HEK293 (cell line): ENCODE measurements around the gene CDK5R1.
A peak's percentile ranks its signal among the peaks of the same experiment; 100 is the strongest.

Experiments
- CTCF ChIA-PET: fragments of 350-600 bp; formaldehyde crosslinking; extraction: SDS; loops from one replicate; lab custom pipeline; 2021; ENCODE audit warnings: antibody characterized with exemption; lab: Yijun Ruan, JAX
- POLR2A ChIA-PET: fragments of 300-600 bp; formaldehyde crosslinking; extraction: SDS; loops from one replicate; lab custom pipeline; 2020; ENCODE audit warnings: antibody characterized with exemption, inconsistent platforms; lab: Yijun Ruan, JAX
- H3K27ac ChIP-seq: fragments of 200-500 bp; sonication (Bioruptor generic); 2 replicates; pipeline ENCODE4 v1.5.1; 2014; ENCODE audit warnings: low read depth, low read length, control low read depth, inconsistent platforms; ENCODE audit errors: extremely low read depth
- H3K36me3 ChIP-seq, 2 experiments: fragments of 200-500 bp in 1 of 2; sonication (Bioruptor generic) in 1 of 2; 1 replicate in 1 of 2; 2 replicates in 1 of 2; pipeline ENCODE4 v1.5.1; 2014 to 2017; ENCODE audit warnings: inconsistent platforms in 2 of 2, low read length in 2 of 2; ENCODE audit not compliant: control insufficient read depth in 2 of 2, insufficient read depth in 1 of 2
- H3K4me1 ChIP-seq: fragments of 200-500 bp; sonication (Bioruptor generic); 2 replicates; pipeline ENCODE4 v1.5.1; 2014; ENCODE audit warnings: mild to moderate bottlenecking, low read length, inconsistent platforms; ENCODE audit not compliant: control insufficient read depth, insufficient read depth
- H3K4me3 ChIP-seq: 2 replicates; pipeline ENCODE4 v1.5.1; 2011; ENCODE audit warnings: low read depth, mild to moderate bottlenecking, control low read depth, low read length, moderate library complexity
- H3K9me3 ChIP-seq: fragments of 200-500 bp; sonication (Bioruptor generic); 2 replicates; pipeline ENCODE4 v1.5.1; 2014; ENCODE audit warnings: low read depth, low read length, inconsistent platforms; ENCODE audit not compliant: control insufficient read depth, insufficient read depth
- CTCF ChIP-seq: fragments of 450-650 bp; formaldehyde crosslinking; IDR thresholded peaks from 2 replicates; pipeline ENCODE4 v1.5.1; 2016; ENCODE audit warnings: missing biosample characterization, missing genetic modification characterization
- GLI4 ChIP-seq: fragments of 450-650 bp; formaldehyde crosslinking; IDR thresholded peaks from 2 replicates; pipeline ENCODE4 v1.5.1; 2016; ENCODE audit warnings: missing biosample characterization, missing genetic modification characterization
- KLF17 ChIP-seq: fragments of 450-650 bp; formaldehyde crosslinking; IDR thresholded peaks from 2 replicates; pipeline ENCODE4 v1.5.1; 2016; ENCODE audit warnings: missing biosample characterization, missing genetic modification characterization
- OVOL3 ChIP-seq: fragments of 450-650 bp; formaldehyde crosslinking; IDR thresholded peaks from 2 replicates; pipeline ENCODE4 v1.5.1; 2016; ENCODE audit warnings: missing biosample characterization, missing genetic modification characterization
- TCF7L2 ChIP-seq: IDR thresholded peaks from 2 replicates; pipeline ENCODE4 v1.6.1; 2011; ENCODE audit warnings: low read depth, mild to moderate bottlenecking, inconsistent platforms, low read length, moderate library complexity, borderline replicate concordance
- ZBTB11 ChIP-seq: fragments of 450-650 bp; formaldehyde crosslinking; conservative IDR thresholded peaks from 2 replicates; pipeline ENCODE4 v1.5.1; 2016; ENCODE audit warnings: low read depth, missing biosample characterization, missing genetic modification characterization
- ZBTB49 ChIP-seq: fragments of 450-650 bp; formaldehyde crosslinking; IDR thresholded peaks from 2 replicates; pipeline ENCODE4 v1.5.1; 2016; ENCODE audit warnings: missing biosample characterization, missing genetic modification characterization, low read depth
- ZNF112 ChIP-seq: fragments of 450-650 bp; formaldehyde crosslinking; IDR thresholded peaks from 2 replicates; pipeline ENCODE4 v1.5.0; 2017; ENCODE audit warnings: missing biosample characterization, missing genetic modification characterization
- ZNF202 ChIP-seq: fragments of 450-650 bp; formaldehyde crosslinking; IDR thresholded peaks from 2 replicates; pipeline ENCODE4 v1.5.1; 2016; ENCODE audit warnings: missing biosample characterization, missing genetic modification characterization, borderline replicate concordance
- ZNF266 ChIP-seq: fragments of 450-650 bp; formaldehyde crosslinking; IDR thresholded peaks from 2 replicates; pipeline ENCODE4 v1.5.1; 2016; ENCODE audit warnings: missing biosample characterization, missing genetic modification characterization, low read depth
- ZNF292 ChIP-seq: fragments of 450-650 bp; formaldehyde crosslinking; IDR thresholded peaks from 2 replicates; pipeline ENCODE4 v1.5.1; 2016; ENCODE audit warnings: low read depth, missing biosample characterization, missing genetic modification characterization, borderline replicate concordance
- ZNF324 ChIP-seq: fragments of 450-650 bp; formaldehyde crosslinking; IDR thresholded peaks from 2 replicates; pipeline ENCODE4 v1.5.1; 2016; ENCODE audit warnings: missing biosample characterization, missing genetic modification characterization
- ZNF404 ChIP-seq: fragments of 450-650 bp; formaldehyde crosslinking; IDR thresholded peaks from 2 replicates; pipeline ENCODE4 v1.5.1; 2017; ENCODE audit warnings: missing biosample characterization, missing genetic modification characterization
- ZNF639 ChIP-seq: fragments of 450-650 bp; formaldehyde crosslinking; IDR thresholded peaks from 2 replicates; pipeline ENCODE4 v1.5.1; 2016; ENCODE audit warnings: missing biosample characterization, missing genetic modification characterization
- ZNF660 ChIP-seq: fragments of 450-650 bp; IDR thresholded peaks from 2 replicates; pipeline ENCODE4 v1.5.1; 2018; ENCODE audit warnings: missing biosample characterization, mild to moderate bottlenecking, missing genetic modification characterization
- ZNF677 ChIP-seq: fragments of 450-650 bp; IDR thresholded peaks from 2 replicates; pipeline ENCODE4 v1.5.0; 2018; ENCODE audit warnings: missing biosample characterization, mild to moderate bottlenecking, missing genetic modification characterization, moderate library complexity
- ZSCAN30 ChIP-seq: fragments of 450-650 bp; IDR thresholded peaks from 2 replicates; pipeline ENCODE4 v1.5.1; 2018; ENCODE audit warnings: missing biosample characterization, mild to moderate bottlenecking, missing genetic modification characterization, moderate library complexity

The CDK5R1 gene

GRCh38 chr17:32461853-32462617 is 24.8 kb upstream of the CDK5R1 start:
- TF ChIP-seq ZNF202 (tag by site-specific recombination) (no peak), ZNF266 (no peak), ZNF660 (tag by site-specific recombination) (0 out of 2 replicates have a peak, but pooled peaks have one; percentile 22)
- TF ChIP-seq, all 188 proteins: peak for 1
- Histone ChIP-seq H3K9me3 (no peaks in the 10 kb centered on the region), H3K4me3 (no peak overlapping the region), H3K4me1 (no peaks in the 10 kb centered on the region), H3K27ac (no peak overlapping the region), H3K36me3 (peaks cover 87 to 93% of the 10 kb centered on the region in 2 experiments)
- POLR2A ChIA-PET, result no interaction called here
- CTCF ChIA-PET, result interaction anchor here (0.6 to 8.6 kb wide), 91 partner anchors 8 to 1676 kb away, joined by 3 to 198 read pairs (median 4); partner anchors contain the start of genes MYO1D, PSMD11 and SPACA3

GRCh38 chr17:32463304-32463703 is 23.5 kb upstream of the CDK5R1 start:
- no peak overlapping the region for H3K4me3 ChIP-seq
- H3K4me1 ChIP-seq, result no peaks in the 10 kb centered on the region
- ChIA-PET POLR2A (interaction anchor here (0.7 to 0.9 kb wide), 2 partner anchors 21 to 480 kb away, joined by 3 read pairs; no protein-coding TSS in a partner anchor), CTCF (interaction anchor here (0.6 to 8.6 kb wide), 32 partner anchors 9 to 1287 kb away, joined by 3 to 198 read pairs (median 6); partner anchors contain the start of genes MYO1D and PSMD11)
- H3K9me3 ChIP-seq, result no peaks in the 10 kb centered on the region
- H3K36me3 ChIP-seq, result peaks cover 86 to 93% of the 10 kb centered on the region in 2 experiments
- H3K27ac ChIP-seq, result no peak overlapping the region
- TF ChIP-seq ZNF324 (tag by site-specific recombination) (no peak), GLI4 (tag by site-specific recombination) (no peak), OVOL3 (tag by site-specific recombination) (no peak), ZSCAN30 (tag by site-specific recombination) (no peak), TCF7L2 (no peak), ZNF677 (tag by site-specific recombination) (no peak), ZBTB49 (tag by site-specific recombination) (no peak), ZNF404 (tag by site-specific recombination) (no peak), CTCF (tag by site-specific recombination) (no peak), ZNF112 (tag by site-specific recombination) (no peak), KLF17 (no peak), ZBTB11 (tag by site-specific recombination) (no peak), ZNF292 (tag by site-specific recombination) (no peak), ZNF639 (no peak)
